Measurements from ENCODE around the gene P2RY14.

GRCh38 chr3:151267066-151267465 lies 11.3 kb downstream of the P2RY14 start:
- TF ChIP-seq EZH2 (optimal IDR thresholded peaks at IDR 0.05; ENCODE audit: low read depth, low read length): no peak
- TF ChIP-seq, protein P1, sequence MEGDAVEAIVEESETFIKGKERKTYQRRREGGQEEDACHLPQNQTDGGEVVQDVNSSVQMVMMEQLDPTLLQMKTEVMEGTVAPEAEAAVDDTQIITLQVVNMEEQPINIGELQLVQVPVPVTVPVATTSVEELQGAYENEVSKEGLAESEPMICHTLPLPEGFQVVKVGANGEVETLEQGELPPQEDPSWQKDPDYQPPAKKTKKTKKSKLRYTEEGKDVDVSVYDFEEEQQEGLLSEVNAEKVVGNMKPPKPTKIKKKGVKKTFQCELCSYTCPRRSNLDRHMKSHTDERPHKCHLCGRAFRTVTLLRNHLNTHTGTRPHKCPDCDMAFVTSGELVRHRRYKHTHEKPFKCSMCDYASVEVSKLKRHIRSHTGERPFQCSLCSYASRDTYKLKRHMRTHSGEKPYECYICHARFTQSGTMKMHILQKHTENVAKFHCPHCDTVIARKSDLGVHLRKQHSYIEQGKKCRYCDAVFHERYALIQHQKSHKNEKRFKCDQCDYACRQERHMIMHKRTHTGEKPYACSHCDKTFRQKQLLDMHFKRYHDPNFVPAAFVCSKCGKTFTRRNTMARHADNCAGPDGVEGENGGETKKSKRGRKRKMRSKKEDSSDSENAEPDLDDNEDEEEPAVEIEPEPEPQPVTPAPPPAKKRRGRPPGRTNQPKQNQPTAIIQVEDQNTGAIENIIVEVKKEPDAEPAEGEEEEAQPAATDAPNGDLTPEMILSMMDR (IDR thresholded peaks at IDR 0.05; ENCODE audit: low read length): no peak
